PC-9 (cell line): ENCODE data around the gene PTEN. TPM values are rescaled to one million over a fixed set of nuclear protein-coding genes. Genes with fewer than 3 reads are reported as not detected.

ENCODE experiments used
- BruUV-seq: library from RNA; stranded (reverse); fragments of 400-500 nt; replicated peaks from 2 replicates; lab custom pipeline; 2021; lab: Mats Ljungman, UMichigan
- CTCF ChIA-PET: fragments of 300-600 bp; sonication (Branson Sonifier 250); formaldehyde crosslinking; loops from one replicate; lab custom pipeline; 2022; ENCODE audit warnings: antibody characterized with exemption; lab: Charles Lee
- POLR2A ChIA-PET: fragments of 300-600 bp; sonication (Branson Sonifier 250); formaldehyde crosslinking; loops from one replicate; lab custom pipeline; 2022; ENCODE audit warnings: antibody characterized with exemption; ENCODE audit not compliant: unreplicated experiment; lab: Charles Lee
- DNase-seq, 2 experiments: peaks; one replicate each; pipeline versions ENCODE4 v3.0.0 to v3.0.0-alpha.2; 2015 to 2022; ENCODE audit warnings: mixed read lengths in 1 of 2
- H2AFZ ChIP-seq: fragments of 200-600 bp; sonication (generic); 2 replicates; pipeline ENCODE4 v1.8.1; 2017; ENCODE audit warnings: antibody characterized with exemption
- H3F3A ChIP-seq: fragments of 200-600 bp; sonication (generic); 2 replicates; pipeline ENCODE4 v1.8.1; 2017; ENCODE audit warnings: antibody characterized with exemption, mild to moderate bottlenecking, low read depth; ENCODE audit not compliant: insufficient read depth
- H3K27ac ChIP-seq: fragments of 200-600 bp; sonication (generic); 2 replicates; pipeline ENCODE4 v1.6.1; 2016; ENCODE audit warnings: mixed run types
- H3K27me3 ChIP-seq: fragments of 200-600 bp; sonication (generic); 2 replicates; pipeline ENCODE4 v1.6.1; 2016; ENCODE audit warnings: low read depth, mixed run types; ENCODE audit not compliant: insufficient read depth
- H3K36me3 ChIP-seq: fragments of 200-600 bp; sonication (generic); 2 replicates; pipeline ENCODE4 v1.6.1; 2016; ENCODE audit warnings: low read depth, mixed run types
- H3K4me1 ChIP-seq: fragments of 200-600 bp; sonication (generic); replicated peaks from 2 replicates; pipeline ENCODE4 v1.6.1; 2016; ENCODE audit warnings: mixed run types; ENCODE audit not compliant: insufficient read depth
- H3K4me2 ChIP-seq: fragments of 200-600 bp; sonication (generic); 2 replicates; pipeline ENCODE4 v1.6.1; 2017; ENCODE audit warnings: mixed run types
- H3K4me3 ChIP-seq: fragments of 200-600 bp; sonication (generic); 2 replicates; pipeline ENCODE4 v1.6.1; 2016; ENCODE audit warnings: mixed run types
- H3K79me2 ChIP-seq: fragments of 200-600 bp; sonication (generic); 2 replicates; pipeline ENCODE4 v1.6.1; 2017; ENCODE audit warnings: low read depth, mixed run types
- H3K9me2 ChIP-seq: fragments of 200-600 bp; sonication (generic); 2 replicates; pipeline ENCODE4 v1.8.1; 2017; ENCODE audit warnings: mild to moderate bottlenecking; ENCODE audit not compliant: insufficient read depth
- H3K9me3 ChIP-seq: fragments of 200-600 bp; sonication (generic); 2 replicates; pipeline ENCODE4 v1.8.1; 2016; ENCODE audit warnings: low read depth; ENCODE audit not compliant: insufficient read depth
- H4K20me1 ChIP-seq: fragments of 200-600 bp; sonication (generic); 2 replicates; pipeline ENCODE4 v1.8.1; 2017; ENCODE audit not compliant: insufficient read depth
- CTCF ChIP-seq: fragments of 200-600 bp; sonication (generic); conservative IDR thresholded peaks from 2 replicates; pipeline ENCODE4 v1.6.1; 2017; ENCODE audit warnings: mixed run types, antibody characterized with exemption, mild to moderate bottlenecking, moderate library complexity
- EZH2 ChIP-seq: fragments of 200-600 bp; sonication (generic); IDR thresholded peaks from 2 replicates; pipeline ENCODE4 v1.8.0; 2017; ENCODE audit warnings: antibody characterized with exemption, low read depth
- intact Hi-C: fragments of 100-400 bp; cut with micrococcal nuclease; formaldehyde crosslinking; loops from one replicate; pipeline ENCODE4 v1.10.0; 2022; ENCODE audit not compliant: unreplicated experiment
- total RNA-seq: library from RNA; stranded (reverse); gene quantifications from 2 replicates; pipeline ENCODE4 v1.2.3, GENCODE V29; 2021

PTEN gene
- total RNA-seq, 1 experiment from 2014 or later = 44.9 TPM

- TF ChIP-seq CTCF (no peak), EZH2 (no peak)
- no peaks in the 10 kb centered on the region for H4K20me1 ChIP-seq
- H3K4me3 ChIP-seq = no peak overlapping the region
- no peak overlapping the region for H2AFZ ChIP-seq
- no peaks in the 10 kb centered on the region for H3K9me2 ChIP-seq
- H3F3A ChIP-seq = no peaks in the 10 kb centered on the region
- no peaks in the 10 kb centered on the region for H3K9me3 ChIP-seq
- H3K27me3 ChIP-seq = no peaks in the 10 kb centered on the region
- no peak overlapping the region for H3K4me2 ChIP-seq
- no peaks in the 10 kb centered on the region for H3K79me2 ChIP-seq
- intact Hi-C loops = no loop called here
- H3K4me1 ChIP-seq = peaks cover 8% of the 10 kb centered on the region
- CTCF ChIA-PET = no interaction called here
- H3K27ac ChIP-seq = no peak overlapping the region
- H3K36me3 ChIP-seq = no peaks in the 10 kb centered on the region
- no peak for DNase-seq
- BruUV-seq = no TSS peak
- POLR2A ChIA-PET = no interaction called here
Measured at GRCh38 chr10:88012641-88013040, 149.2 kb downstream of the PTEN start.

- no TSS peak for BruUV-seq
- no peak for DNase-seq
- no peaks in the 10 kb centered on the region for H3K4me1 ChIP-seq
- no peaks in the 10 kb centered on the region for H3K27me3 ChIP-seq
- ChIA-PET POLR2A (no interaction called here), CTCF (no interaction called here)
- intact Hi-C loops = no loop called here
- H3K9me3 ChIP-seq = no peaks in the 10 kb centered on the region
- no peaks in the 10 kb centered on the region for H3K36me3 ChIP-seq
- no peak overlapping the region for H2AFZ ChIP-seq
- H3F3A ChIP-seq = no peaks in the 10 kb centered on the region
- no peaks in the 10 kb centered on the region for H3K79me2 ChIP-seq
- no peaks in the 10 kb centered on the region for H3K9me2 ChIP-seq
- no peak overlapping the region for H3K4me3 ChIP-seq
- no peak overlapping the region for H3K4me2 ChIP-seq
- H3K27ac ChIP-seq = no peak overlapping the region
- no peaks in the 10 kb centered on the region for H4K20me1 ChIP-seq
- no peak for TF ChIP-seq EZH2
- no peak for TF ChIP-seq CTCF
Measured at GRCh38 chr10:88017781-88018180, 154.4 kb downstream of the PTEN start.

- POLR2A ChIA-PET = no interaction called here
- no peaks in the 10 kb centered on the region for H3F3A ChIP-seq
- no peaks in the 10 kb centered on the region for H3K27me3 ChIP-seq
- no TSS peak for BruUV-seq
- no peaks in the 10 kb centered on the region for H3K36me3 ChIP-seq
- CTCF ChIA-PET = no interaction called here
- no peak overlapping the region for H3K4me2 ChIP-seq
- H3K9me3 ChIP-seq = no peaks in the 10 kb centered on the region
- DNase-seq = no peak
- H2AFZ ChIP-seq = no peak overlapping the region
- no peaks in the 10 kb centered on the region for H4K20me1 ChIP-seq
- intact Hi-C loops = no loop called here
- H3K9me2 ChIP-seq = no peaks in the 10 kb centered on the region
- H3K4me3 ChIP-seq = no peak overlapping the region
- no peaks in the 10 kb centered on the region for H3K79me2 ChIP-seq
- H3K27ac ChIP-seq = no peak overlapping the region
- H3K4me1 ChIP-seq = no peaks in the 10 kb centered on the region
- TF ChIP-seq CTCF (no peak), EZH2 (no peak)
Measured at GRCh38 chr10:88019753-88020152, 156.3 kb downstream of the PTEN start.

Other genes starting within 250 kb of the PTEN start
- gene PAPSS2, start 203.7 kb upstream of the PTEN start, total RNA-seq = 37.4 and 71.8 TPM in 2 replicates
- gene ATAD1, start 45.4 kb upstream of the PTEN start, total RNA-seq = 21.8 and 26.3 TPM in 2 replicates
- gene KLLN, start 92 bp upstream of the PTEN start, total RNA-seq = 0.30 and 0.57 TPM in 2 replicates